ENCODE results near the gene CDKN3. TPM values are rescaled to one million over a fixed set of nuclear protein-coding genes. Genes with fewer than 3 reads are reported as not detected.
"Not testable (repeated sequence)": the region's sequence is repeated elsewhere in the genome, so short reads cannot be mapped to it uniquely, and the experiment has no call there.

CDKN3 gene
- polyA plus RNA-seq, 4 donors: 20.0 to 24.4 (median 21.7) TPM

DNA sequence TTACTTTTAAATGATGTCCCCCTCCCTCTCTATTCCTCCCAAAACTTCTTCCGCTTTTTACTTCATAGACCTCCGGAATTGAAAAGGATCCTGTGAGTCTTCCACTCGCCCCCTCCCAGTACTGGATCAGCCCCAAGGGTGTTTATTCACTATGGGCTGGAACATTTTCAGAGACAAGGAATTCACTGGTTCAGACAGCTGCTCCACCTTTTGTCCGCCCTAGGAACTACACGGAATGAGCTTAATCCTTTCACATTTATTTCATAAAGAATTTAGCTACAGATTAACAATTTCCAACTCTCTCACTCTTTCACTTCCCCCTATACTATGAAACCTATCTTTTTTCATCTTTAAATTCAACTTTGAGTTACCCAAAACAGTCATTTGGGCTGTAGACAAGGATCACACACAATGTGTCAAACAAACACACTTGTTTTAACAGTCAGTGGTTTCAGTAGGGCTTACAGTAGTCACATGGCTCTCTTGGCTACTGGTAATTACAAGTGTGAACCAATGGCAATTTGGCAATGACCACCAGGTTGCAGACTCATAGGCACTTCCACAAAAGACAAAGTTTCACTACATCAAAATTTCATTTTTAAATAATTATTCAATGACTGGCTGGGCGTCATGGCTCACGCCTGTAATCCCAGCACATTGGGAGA lies 23.8 kb downstream of the CDKN3 start:
- DNase-seq (ENCODE audit: low read depth in 4 of 4, low spot score in 2 of 4): no peak

DNA sequence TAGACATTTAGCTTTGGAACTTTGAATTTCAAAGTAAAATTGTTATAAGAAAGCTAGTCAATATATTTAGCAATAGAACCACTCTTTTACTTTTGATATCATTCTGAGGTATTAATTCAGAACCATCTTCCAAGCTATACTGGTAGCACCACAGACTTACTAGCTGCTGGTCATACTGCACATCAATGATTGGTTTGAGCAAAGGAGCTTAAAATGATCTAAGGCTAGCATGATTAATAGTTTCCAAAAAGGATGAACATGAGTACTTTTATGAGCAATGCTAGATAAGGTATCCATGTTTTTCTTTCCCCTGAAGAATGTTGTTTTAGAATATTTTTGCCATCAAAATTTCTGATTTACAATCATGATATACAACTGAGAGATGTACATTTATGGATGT lies 27.2 kb downstream of the CDKN3 start:
- no peak for DNase-seq (ENCODE audit: low read depth in 4 of 4, low spot score in 2 of 4)

DNA sequence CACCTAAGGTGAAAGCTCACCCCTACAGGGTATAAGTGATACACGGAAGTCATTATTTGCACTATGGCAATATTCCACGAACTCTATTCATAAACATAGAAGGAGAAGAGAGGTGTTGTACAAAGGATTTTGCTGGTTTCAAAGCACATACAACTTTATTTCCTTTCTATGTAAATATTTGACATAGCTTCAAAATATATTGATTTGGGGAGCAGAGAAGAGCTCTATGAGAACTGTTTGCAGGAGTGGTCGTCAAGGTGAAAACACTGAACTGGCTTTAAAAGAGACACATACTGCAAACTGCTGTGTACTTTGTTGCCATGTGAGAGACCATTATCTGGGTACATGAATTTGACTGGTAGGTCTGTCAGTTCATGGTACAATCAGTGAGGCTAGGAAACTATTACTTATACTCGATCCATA lies 27.7 kb downstream of the CDKN3 start:
- DNase-seq (ENCODE audit: low read depth in 4 of 4, low spot score in 2 of 4): no peak

DNA sequence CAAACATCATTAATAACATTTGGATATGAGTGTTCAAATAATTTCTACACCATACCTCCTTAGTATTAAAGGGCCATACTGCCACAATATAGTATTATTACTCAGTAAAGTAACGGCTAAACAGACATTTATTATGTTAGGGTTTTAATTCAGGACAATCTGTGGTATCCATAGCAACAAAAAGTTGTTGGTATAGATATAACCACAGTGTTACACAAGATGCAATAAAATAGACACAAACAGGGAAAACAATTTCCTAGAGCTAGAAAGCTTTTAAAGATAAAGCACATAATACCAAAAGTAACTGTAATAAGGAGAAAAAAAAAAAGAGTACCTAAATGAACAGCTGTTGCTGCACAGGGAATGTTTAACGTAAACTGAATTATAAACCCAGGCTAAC lies 28.3 kb downstream of the CDKN3 start:
- DNase-seq (ENCODE audit: low read depth in 4 of 4, low spot score in 2 of 4): no peak

DNA sequence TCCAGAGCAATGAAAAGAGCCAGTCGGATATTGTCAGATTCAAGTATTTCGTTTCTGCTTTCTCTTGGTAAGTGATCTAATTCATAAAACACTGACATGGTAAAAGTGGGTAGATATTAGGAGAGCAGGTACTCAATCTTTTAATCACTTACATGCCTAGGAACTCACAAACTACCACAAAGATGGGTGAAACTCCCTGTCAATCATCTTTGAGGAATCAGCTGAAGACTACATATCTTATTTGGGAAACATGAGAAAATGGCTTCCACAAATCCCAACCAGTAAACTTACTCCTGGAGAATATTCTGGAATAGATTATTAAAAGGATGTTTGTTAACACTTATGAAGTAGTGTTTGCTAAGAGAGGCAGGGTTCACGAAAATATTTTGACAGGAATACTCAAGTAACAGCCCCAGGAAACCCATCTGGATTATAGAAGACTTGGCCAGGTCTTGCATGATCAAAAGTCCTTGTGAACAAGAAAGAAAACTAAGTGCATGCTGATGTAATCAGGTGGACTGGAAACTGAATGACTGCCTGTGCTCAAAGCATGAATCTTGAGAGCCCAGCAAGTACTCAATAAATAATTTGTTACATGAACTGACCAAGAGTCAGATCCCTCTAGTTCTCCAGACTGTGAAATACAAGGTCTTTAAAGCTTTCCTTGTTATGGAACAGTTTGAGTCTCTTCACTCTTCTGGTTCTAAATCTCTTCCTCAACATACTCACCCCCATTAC lies 28.9 kb downstream of the CDKN3 start:
- no peak for DNase-seq (ENCODE audit: low read depth in 4 of 4, low spot score in 2 of 4)

DNA sequence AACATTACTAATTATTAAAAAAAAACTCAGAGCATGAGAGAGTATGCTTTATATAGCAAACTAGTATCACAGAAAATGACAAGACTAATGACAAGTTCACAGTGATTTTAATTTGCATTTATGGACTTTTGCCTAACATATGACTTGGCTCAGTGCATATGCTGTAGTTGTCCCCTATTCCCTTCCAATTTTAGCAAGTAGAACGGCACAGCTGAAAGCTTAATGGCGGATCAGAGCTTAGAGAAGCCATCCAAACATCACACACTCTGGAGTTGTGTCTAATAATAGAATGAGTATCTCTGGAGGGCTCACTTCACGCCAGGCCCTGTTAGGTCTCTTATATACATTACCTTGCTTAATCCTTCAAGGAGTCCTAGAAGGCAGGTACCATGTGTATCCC lies 31.1 kb downstream of the CDKN3 start:
- DNase-seq (ENCODE audit: low read depth in 4 of 4, low spot score in 2 of 4): no peak

DNA sequence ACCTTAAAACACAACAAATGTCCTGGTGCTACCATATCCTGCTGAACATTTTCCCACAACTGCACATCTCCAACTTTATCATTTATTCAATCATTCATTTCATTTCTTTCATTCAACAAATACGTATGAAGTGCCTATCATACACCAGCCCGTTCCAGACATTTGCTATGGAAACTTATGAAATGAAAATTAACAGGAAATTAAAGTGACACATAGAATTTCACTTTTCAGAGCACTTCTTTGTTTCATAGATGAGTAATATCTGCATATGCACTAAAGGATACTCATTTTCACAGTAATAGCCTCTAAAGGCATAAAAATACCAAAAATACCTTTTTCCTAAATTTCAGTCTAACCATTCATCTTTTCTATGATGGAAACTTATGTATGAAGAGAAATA lies 31.7 kb downstream of the CDKN3 start:
- DNase-seq (ENCODE audit: low read depth in 4 of 4, low spot score in 2 of 4): no peak

DNA sequence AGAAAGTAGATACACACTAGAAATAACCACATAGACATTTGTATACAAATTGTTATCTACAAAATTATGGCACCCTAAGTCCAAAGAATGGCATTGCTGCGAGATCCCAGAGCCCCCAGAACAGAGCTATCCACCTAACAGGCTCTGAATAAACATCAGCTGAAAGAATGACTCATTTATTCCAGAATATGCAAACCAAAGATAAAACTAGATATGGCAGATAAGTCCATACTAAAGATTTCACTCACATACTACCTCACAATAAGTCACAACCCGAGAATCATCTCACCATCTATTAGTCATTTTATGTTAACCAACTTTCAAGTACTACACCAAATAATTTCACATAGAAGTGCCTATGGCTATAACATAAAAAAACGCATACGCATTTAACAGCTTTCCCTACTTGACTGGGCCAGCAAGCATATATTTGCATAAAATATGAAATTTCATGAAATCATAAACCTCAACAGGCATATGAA lies 38.7 kb downstream of the CDKN3 start:
- DNase-seq (ENCODE audit: low read depth in 4 of 4, low spot score in 2 of 4): no peak

DNA sequence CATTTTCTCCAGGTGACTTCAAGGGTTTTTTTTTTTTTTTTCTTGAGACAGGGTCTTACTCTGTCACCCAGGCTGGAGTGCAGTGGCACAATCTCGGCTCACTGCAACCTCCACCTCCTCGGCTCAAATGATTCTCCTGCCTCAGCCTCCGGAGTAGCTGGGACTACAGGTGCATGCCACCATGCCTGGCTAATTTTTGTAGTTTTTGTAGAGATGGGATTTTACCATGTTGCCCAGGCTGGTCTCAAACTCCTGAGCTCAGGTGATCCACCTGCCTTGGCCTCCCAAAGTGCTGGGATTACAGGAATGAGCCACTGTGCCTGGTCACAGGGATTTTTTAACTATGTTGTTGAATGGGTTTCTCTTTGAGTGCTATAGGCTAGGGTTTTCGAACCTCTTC lies 41.1 kb downstream of the CDKN3 start:
- DNase-seq (ENCODE audit: low read depth in 4 of 4, low spot score in 2 of 4): not testable (repeated sequence)

DNA sequence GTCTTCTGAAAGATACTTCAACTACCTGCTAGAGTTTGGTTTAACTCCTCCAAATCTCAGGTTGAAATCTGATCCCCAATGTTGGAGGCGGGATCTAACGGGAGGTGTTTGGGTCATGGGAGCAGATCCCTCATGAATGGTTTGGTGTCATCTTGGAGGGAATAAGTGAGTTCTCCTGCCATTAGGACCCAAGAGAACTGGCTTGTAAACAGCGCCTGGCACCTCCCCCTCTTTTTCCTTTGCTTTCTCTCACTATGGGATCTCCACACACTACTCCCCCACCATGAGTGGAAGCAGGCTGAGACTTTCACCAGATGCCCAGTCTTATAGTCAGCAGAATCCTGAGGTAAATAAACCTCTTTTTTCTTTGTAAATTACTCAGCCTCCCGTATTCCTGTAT lies 41.9 kb downstream of the CDKN3 start:
- no peak for DNase-seq (ENCODE audit: low read depth in 4 of 4, low spot score in 2 of 4)

DNA sequence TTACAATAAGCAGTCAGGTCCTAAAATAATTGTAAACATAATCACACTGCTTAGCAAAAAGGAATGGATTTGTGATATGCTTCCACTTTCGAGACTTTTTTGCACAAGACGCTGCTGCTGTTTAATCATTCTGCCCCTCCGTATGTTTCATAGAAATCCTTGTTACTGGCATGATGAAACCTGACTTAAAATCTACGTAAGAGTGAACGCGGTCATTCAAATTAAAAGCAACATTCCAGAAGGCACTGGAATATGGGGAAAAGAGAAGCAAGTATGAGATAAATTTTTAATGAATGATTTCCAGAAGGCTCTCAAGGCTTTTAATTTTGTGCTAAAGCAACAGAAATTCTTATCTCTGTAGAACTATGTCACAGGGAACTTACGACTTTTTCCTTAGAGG lies 43.2 kb downstream of the CDKN3 start:
- no peak for DNase-seq (ENCODE audit: low read depth in 4 of 4, low spot score in 2 of 4)

DNA sequence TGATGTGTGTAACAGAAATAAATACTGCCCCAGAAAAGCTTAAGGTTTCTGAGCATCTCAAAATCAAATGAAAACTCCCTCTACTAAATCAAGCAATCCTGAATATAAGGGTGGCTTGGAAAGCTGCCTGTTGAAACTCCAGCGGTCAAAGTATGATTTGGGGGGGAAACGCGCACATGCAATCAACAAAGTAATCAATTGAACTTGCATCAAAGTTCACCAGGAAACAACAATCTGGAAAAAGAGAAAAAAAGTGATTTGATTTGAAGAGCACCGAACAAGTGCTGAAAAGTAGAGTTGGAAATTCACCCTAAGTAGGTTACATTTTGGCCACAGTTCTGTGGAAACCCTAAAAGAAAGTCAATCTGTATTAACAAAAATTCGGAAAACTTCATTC lies 43.7 kb downstream of the CDKN3 start:
- peak in 1 of 4 donors; percentile 37 for DNase-seq (ENCODE audit: low read depth in 4 of 4, low spot score in 2 of 4)

DNA sequence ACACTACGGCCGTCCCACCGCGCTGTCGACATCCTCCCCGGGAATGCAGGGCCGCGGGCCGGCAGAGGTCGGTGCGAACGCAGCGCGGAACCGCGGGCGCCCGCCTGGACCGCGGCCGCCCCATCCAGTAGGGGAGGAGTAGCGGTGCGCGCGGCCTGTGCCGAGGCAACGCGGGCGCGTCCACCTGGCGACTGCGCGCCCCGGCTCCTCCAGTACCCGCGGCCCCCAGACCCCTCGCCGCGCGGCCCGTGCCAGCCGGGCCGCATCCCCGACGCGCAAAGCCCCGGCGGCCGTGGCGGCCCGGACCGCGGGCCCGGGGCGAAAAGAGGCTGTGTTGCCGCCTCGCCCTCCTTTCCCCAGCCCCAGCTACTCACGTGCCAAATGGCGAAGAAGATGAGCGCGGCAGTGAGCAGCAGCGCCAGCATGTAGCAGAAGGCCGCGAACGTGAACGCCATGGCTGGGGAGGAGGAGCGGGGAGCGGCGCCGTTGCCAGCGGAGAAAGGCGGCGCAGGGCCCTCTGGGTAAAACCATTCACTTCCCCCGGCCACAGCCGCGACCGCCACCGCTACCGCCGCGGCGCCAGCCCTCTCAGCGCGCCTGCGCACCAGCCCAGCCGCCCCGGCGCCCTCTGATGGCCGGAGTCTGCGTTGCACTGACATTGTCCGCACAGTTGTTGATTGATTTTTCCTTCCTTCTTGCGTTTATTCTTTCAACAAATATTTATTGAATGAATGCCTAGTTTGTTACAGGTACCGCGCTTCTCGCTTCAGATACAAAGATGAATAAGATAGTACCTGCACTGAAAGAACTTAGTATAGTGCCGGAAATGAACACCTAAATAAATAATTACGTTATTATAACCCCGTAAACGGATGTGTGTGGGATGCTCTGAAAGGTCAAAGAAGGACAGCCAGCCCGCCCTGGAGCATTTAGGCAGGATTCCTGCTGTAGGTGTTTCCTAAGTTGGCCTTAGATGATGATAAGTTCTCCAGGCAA lies 44.4 kb downstream of the CDKN3 start, which contains the start of gene CNIH1:
CNIH1 (minus strand) TSS at position 502 of the 996 bp plus-strand sequence; CDS start at position 455, 47 bp downstream.
- DNase-seq (ENCODE audit: low read depth in 4 of 4, low spot score in 2 of 4): peak; percentile 81 to 88 (median 83)

DNA sequence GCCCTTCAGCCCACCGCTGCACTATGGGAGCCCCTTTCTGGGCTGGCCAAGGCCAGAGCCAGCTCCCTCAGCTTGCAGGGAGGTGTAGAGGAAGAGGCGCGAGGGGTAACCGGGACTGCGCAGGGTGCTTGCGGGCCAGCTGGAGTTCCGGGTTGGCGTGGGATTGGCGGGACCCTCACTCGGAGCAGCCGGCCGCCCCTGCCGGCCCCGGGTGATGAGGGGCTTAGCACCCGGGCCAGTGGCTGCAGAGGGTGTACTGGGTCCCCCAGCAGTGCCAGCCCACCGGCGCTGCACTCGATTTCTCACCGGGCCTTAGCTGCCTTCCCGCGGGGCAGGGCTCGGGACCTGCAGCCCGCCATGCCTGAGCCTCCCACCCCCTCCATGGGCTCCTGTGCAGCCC lies 46.2 kb downstream of the CDKN3 start:
- not testable (repeated sequence) for DNase-seq (ENCODE audit: low read depth in 4 of 4, low spot score in 2 of 4)

DNA sequence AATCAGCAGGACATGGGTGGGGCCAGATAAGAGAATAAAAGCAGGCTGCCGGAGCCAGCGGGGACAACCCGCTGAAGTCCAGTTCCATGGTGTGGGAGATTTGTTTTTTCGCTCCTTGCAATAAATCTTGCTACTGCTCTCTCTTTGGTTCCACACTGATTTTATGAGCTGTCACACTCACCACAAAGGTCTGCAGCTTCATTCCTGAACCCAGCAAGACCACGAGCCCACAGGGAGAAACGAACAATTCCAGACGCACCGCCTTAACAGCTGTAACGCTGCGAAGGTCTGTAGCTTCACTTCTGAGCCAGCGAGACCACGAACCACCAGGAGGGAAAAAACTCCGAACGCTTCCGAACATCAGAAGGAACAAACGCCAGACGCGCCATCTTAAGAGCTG lies 47.2 kb downstream of the CDKN3 start:
- peak in 1 of 4 donors; percentile 42 for DNase-seq (ENCODE audit: low read depth in 4 of 4, low spot score in 2 of 4)

DNA sequence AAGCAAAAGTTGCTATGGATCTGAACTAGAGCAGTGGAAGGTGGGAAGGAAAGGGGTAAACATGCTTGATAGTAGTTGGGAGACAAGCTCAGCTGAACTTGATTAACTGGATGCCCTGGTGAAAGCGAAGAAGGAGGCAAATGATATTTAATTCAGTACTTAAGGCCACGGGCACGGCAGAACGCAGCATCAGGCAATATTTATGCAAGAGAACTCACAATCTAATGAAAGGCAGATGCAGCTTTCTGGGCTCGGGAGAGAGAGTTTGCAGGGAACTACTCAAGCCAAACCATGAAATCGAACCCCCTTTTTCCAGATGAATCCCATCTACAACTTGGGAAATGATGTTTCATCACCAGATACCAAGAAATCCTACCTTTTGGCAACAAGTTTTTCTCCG lies 47.9 kb downstream of the CDKN3 start:
- no peak for DNase-seq (ENCODE audit: low read depth in 4 of 4, low spot score in 2 of 4)

DNA sequence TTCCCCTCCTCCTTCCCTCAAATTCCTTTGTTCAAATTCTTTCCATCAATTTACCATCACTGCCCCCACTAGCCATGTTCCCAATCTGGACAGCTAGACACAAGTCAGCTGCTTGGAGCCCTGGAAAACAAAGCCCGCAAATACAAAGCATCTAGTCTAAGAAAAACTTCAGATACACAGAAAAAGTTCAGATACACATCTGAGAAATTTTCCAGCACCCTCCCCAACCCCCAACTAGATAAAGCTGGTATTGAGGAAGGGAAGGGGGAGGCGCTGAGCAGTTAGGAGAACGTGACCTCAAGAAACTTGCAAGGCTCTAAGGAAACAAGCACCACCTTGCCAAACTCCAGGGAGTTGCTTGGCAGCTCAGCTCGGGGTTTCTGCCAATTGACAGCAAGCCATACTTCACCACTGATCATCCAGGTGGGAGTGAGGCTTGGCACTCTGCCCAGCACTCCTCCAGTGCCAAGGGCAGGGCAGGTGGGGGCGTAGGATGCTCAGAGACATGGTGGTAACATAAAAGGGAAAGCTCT lies 49.4 kb downstream of the CDKN3 start:
- peak in 3 of 4 donors; percentile 65 to 69 (median 69) for DNase-seq (ENCODE audit: low read depth in 4 of 4, low spot score in 2 of 4)

DNA sequence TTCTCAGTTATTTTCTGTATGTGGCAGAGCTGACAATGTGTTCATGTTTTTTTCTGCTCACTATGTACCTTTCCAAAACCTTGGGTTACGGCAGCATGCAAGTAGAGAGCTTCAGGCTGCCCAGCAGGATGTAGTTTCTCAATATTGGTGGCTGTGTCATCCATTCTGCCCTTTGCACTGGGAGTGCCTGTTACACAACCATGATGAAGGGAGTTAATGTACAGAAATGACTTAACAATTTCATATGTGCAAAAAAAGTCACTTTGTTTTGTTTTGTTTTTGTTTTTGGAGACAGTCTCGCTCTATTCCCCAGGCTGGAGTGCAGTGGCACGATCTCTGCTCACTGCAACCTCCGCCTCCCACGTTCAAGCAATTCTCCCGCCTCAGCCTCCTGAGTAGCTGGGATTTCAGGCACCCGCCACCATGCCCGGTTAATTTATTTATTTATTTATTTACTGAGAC lies 50.5 kb downstream of the CDKN3 start:
- no peak for DNase-seq (ENCODE audit: low read depth in 4 of 4, low spot score in 2 of 4)

DNA sequence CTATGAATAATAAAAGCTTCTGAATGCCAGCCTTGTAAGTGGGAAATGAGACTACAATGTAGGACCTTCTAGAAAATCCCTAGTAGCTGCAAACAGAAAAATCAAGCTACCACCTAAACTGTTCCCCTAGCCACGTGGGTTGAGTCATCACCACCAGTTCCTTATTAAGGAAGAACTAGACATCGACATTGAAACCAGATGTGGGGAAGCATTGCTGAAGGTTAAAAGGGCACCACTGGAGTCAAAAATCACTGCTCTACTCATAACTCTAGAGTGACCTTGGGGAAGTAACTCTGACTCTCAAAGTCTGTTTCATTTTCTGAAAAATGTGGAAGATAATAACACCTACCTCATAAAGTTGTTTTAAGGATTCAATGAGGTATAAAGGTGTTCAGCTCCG lies 53.7 kb downstream of the CDKN3 start:
- no peak for DNase-seq (ENCODE audit: low read depth in 4 of 4, low spot score in 2 of 4)

DNA sequence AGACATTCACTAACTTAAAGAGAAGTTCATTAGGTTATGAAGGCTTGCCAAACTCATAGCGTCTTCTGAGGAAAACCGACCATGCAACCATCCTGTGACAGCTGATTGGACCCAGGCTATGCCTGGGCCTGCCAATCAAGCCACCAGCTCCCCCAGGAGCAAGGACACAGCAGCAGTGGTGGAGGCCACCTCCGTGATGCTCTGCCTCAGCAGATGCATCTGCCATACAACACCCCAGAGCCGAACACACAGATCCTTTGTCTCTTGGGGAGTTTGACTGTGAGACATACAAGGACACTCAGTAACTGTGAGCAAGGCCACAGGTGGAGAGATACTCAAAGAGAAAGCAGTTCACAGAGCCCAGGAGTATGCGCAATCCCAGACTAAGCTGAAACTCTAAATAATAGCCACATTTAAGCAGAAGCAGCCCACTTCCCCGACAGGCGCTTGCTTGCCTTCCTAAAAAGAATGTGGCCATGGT lies 54.4 kb downstream of the CDKN3 start:
- DNase-seq (ENCODE audit: low read depth in 4 of 4, low spot score in 2 of 4): no peak

Data from left renal cortex interstitium (tissue), 4 donors.